GM18517 (cell line): ENCODE data around the gene QSOX2.

Experiments
- ATAC-seq: cut with Tn5 transposase; IDR thresholded peaks from one replicate; pipeline ENCODE4 v1.9.1; 2021; ENCODE audit warnings: mild to moderate bottlenecking, moderate library complexity; ENCODE audit not compliant: unreplicated experiment

QSOX2 gene

GRCh38 chr9:136192289-136193126 lies 53.1 kb downstream of the QSOX2 start:
- no peak for ATAC-seq

GRCh38 chr9:136191960-136192286 lies 53.7 kb downstream of the QSOX2 start:
- ATAC-seq, result no peak

GRCh38 chr9:136191099-136191959 lies 54.3 kb downstream of the QSOX2 start:
- no peak for ATAC-seq

GRCh38 chr9:136190656-136191055 lies 55.0 kb downstream of the QSOX2 start:
- no peak for ATAC-seq

GRCh38 chr9:136190237-136190601 lies 55.4 kb downstream of the QSOX2 start:
- no peak for ATAC-seq

- ATAC-seq, result no peak
Observed at GRCh38 chr9:136189394-136190236, 56.0 kb downstream of the QSOX2 start.

GRCh38 chr9:136187683-136188586 lies 57.7 kb downstream of the QSOX2 start:
- ATAC-seq, result no peak

- ATAC-seq, result no peak
Observed at GRCh38 chr9:136187197-136187596, 58.4 kb downstream of the QSOX2 start.

- ATAC-seq, result no peak
Observed at GRCh38 chr9:136186386-136186785, 59.2 kb downstream of the QSOX2 start.

- ATAC-seq, result no peak
Observed at GRCh38 chr9:136185596-136186366, 59.8 kb downstream of the QSOX2 start.

GRCh38 chr9:136185066-136185465 lies 60.5 kb downstream of the QSOX2 start:
- no peak for ATAC-seq

GRCh38 chr9:136182850-136183422 lies 62.7 kb downstream of the QSOX2 start:
- ATAC-seq, result no peak

- ATAC-seq, result no peak
Observed at GRCh38 chr9:136182420-136182787, 63.2 kb downstream of the QSOX2 start.

GRCh38 chr9:136181784-136182419 lies 63.7 kb downstream of the QSOX2 start:
- no peak for ATAC-seq

GRCh38 chr9:136180586-136180985 lies 65.0 kb downstream of the QSOX2 start:
- no peak for ATAC-seq

- no peak for ATAC-seq
Observed at GRCh38 chr9:136179761-136180160, 65.9 kb downstream of the QSOX2 start.

GRCh38 chr9:136179101-136179616 lies 66.5 kb downstream of the QSOX2 start:
- no peak for ATAC-seq

GRCh38 chr9:136178773-136179075 lies 66.9 kb downstream of the QSOX2 start:
- ATAC-seq, result no peak
